GM13976 (cell line): ENCODE results near the gene SLC35A4.
A peak's percentile ranks its signal among the peaks of the same experiment; 100 is the strongest.

Source experiments
- DNase-seq: peaks from one replicate; pipeline ENCODE4 v3.0.0; 2012; ENCODE audit warnings: low spot score
- in situ Hi-C: fragments of 300-500 bp; cut with MboI; formaldehyde crosslinking; loops from one replicate; pipeline ENCODE4 v1.12.0; 2022; ENCODE audit warnings: low sequenced_read_pairs, mixed read lengths, inconsistent platforms; ENCODE audit not compliant: unreplicated experiment
- TF ChIP-seq, protein P1 (sequence below): IDR thresholded peaks from 2 replicates; pipeline ENCODE4 v1.5.1; 2012; ENCODE audit warnings: borderline replicate concordance, mild to moderate bottlenecking; ENCODE audit not compliant: insufficient read depth; ENCODE audit errors: extremely low read depth, missing control alignments, control extremely low read depth

Gene SLC35A4, protein sequence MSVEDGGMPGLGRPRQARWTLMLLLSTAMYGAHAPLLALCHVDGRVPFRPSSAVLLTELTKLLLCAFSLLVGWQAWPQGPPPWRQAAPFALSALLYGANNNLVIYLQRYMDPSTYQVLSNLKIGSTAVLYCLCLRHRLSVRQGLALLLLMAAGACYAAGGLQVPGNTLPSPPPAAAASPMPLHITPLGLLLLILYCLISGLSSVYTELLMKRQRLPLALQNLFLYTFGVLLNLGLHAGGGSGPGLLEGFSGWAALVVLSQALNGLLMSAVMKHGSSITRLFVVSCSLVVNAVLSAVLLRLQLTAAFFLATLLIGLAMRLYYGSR

DNA sequence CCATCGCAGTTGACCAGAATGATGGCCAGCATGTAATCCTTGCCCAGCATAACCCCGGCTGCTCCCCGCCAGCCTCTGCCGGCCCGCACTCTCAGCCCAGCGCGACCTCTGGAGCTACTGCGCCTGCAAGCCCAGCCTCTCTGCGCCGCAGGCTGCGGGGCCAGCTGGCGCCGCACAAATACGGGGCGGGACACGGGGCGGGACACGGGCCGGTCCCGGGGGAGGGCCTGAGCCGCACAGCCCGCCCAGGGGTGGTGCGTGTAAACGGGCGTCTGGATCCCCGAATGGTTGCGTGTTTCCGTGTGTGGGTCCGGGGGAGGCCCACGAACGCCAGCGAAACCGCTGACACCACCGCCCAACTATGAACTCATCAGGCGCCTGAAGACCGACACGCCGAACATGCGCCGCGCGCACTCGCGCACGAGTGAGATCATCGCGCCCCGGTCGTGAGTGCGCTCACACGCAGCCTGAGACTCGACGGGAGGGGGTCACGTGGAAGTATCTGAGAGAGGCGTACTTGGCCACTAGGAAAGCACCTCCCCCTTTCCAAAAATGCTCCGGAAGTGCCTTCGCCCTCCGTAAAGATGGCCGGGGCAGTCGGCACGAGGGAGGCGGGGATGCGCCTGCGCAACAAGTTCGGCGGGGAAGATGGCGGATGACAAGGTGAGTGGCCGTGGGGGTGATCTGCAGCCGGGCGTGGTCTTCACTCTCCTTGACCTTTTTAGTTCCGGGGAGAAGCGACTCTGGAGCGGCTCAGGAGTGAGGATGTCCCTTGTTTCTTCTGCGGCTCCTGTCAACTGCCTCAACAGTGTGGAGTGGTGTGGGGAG is at the start of gene SLC35A4, which contains the start of gene APBB3:
TSS of gene SLC35A4 (plus strand) at position 633 of the 828 bp plus-strand sequence. CDS start 2,342 bp downstream, outside the sequence.
TSS of gene APBB3 (minus strand) at position 403 of the 828 bp plus-strand sequence. CDS start at position 50, 353 bp downstream.
- in situ Hi-C loops = no loop called here
- TF ChIP-seq, protein P1, sequence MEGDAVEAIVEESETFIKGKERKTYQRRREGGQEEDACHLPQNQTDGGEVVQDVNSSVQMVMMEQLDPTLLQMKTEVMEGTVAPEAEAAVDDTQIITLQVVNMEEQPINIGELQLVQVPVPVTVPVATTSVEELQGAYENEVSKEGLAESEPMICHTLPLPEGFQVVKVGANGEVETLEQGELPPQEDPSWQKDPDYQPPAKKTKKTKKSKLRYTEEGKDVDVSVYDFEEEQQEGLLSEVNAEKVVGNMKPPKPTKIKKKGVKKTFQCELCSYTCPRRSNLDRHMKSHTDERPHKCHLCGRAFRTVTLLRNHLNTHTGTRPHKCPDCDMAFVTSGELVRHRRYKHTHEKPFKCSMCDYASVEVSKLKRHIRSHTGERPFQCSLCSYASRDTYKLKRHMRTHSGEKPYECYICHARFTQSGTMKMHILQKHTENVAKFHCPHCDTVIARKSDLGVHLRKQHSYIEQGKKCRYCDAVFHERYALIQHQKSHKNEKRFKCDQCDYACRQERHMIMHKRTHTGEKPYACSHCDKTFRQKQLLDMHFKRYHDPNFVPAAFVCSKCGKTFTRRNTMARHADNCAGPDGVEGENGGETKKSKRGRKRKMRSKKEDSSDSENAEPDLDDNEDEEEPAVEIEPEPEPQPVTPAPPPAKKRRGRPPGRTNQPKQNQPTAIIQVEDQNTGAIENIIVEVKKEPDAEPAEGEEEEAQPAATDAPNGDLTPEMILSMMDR = no peak
- DNase-seq = peak; percentile 97

DNA sequence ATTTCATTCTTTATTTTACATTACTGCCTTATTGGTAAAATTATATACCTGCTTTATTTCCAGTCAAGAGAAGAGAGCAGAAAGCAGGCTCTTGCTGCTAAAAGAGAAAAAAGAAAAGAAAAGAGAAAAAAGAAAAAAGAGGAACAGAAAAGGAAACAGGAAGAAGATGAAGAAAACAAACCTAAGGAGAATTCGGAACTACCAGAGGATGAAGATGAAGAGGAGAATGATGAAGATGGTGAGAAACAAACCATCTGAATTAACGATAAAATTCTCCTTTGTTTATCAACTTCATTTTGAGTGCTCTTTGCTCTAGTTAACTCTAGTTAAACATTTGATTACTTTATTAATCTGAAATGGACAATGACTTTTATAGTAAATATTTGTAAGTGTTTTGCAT is 40.6 kb upstream of the SLC35A4 start:
- TF ChIP-seq, protein P1 = no peak
- no peak for DNase-seq
- in situ Hi-C loops = no loop called here

DNA sequence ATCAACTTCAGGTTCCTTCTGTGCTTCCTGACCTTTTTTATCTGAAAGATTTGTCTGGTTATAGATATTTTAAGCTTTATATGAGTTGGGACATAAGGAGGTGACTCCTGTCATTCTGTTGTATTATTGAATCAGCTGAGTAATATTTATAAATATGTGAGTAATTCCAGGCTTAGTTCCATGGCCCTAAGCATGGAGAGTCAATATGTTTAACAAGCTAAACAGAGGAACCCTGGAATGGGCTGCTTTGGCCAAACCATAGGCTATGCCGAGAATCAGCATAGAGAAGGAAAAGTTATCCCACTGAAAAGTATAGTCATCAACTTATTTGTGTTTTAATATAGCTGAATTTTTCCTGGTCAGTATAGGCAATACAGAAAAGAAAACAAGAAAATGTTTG is 24.4 kb upstream of the SLC35A4 start:
- in situ Hi-C loops = no loop called here
- TF ChIP-seq, protein P1 = no peak
- no peak for DNase-seq

DNA sequence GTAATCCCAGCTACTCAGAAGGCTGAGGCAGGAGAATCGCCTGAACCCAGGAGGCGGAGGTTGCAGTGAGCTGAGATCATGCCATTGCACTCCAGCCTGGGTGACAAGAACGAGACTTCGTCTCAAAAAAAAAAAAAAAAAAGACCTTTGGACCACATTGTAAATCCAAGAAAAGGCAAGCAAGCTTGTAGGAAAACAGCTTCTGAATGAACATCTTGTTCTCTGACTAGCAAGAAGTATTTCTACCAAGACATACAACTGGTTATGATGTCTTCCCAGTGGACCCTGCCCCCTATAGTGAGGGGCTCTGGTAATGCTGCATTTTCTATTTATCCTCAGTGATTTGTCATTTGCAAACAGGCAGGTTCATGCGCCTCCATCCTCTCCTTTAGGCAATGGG is 21.7 kb upstream of the SLC35A4 start:
- DNase-seq = no peak
- in situ Hi-C loops = no loop called here
- TF ChIP-seq, protein P1 = no peak

DNA sequence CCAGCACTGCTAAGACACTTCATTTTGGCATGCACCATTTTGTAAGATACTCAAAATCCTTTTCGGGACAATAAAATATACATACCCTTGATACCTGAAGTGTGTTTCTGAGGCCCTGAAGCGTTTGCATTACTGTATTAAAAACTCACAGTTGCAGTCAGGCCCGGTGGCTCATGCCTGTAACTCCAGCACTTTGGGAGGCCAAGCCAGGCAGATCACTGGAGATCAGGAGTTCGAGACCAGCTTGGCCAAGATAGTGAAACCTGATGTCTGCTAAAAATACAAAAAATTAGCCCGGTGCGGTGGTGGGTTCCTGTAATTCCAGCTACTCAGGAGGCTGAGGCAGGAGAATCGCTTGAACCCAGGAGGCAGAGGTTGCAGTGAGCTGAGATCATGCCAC is 19.6 kb upstream of the SLC35A4 start:
- DNase-seq = no peak
- TF ChIP-seq, protein P1 = no peak
- in situ Hi-C loops = no loop called here

DNA sequence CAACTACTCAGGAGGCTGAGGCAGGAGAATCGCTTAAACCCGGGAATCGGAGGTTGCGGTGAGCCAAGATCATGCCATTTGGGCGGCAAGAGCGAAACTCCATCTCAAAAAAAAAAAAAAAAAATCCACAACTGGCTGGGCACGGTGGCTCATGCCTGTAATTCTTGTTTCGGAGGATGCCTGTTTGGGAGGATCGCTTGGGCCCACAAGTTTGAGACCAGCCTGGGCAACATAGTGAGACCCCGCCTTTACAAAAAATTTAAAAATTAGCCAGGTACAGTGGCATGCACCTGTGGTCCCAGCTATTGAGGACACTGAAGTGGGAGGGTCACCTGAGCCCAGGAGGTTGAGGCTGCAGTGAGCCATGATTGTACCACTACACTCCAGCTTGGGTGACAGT is 19.0 kb upstream of the SLC35A4 start:
- DNase-seq = no peak
- in situ Hi-C loops = no loop called here
- TF ChIP-seq, protein P1 = no peak
